Ascending aorta (tissue), 2 donors: Measurements from ENCODE around the gene HIP1. TPM values are rescaled to one million over a fixed set of nuclear protein-coding genes. Genes with fewer than 3 reads are reported as not detected.
A peak's percentile ranks its signal among the peaks of the same experiment; 100 is the strongest.

ENCODE experiments used
- DNase-seq, 2 donors: peaks; one replicate each; pipeline ENCODE4 v3.0.0-alpha.2; 2019; ENCODE audit warnings: low spot score in 2 of 2
- H3K27ac ChIP-seq, 2 donors: fragments of 200-600 bp; sonication (generic); one replicate each; pipeline ENCODE4 v1.5.1; 2016 to 2017; ENCODE audit warnings: mild to moderate bottlenecking in 1 of 2
- H3K27me3 ChIP-seq: fragments of 200-600 bp; sonication (generic); one replicate; pipeline ENCODE4 v1.5.1; 2017
- H3K36me3 ChIP-seq, 2 donors: fragments of 200-600 bp; sonication (generic); one replicate each; pipeline ENCODE4 v1.5.1; 2016
- H3K4me1 ChIP-seq, 2 donors: fragments of 200-600 bp; sonication (generic); one replicate each; pipeline ENCODE4 v1.5.1; 2016 to 2017; ENCODE audit warnings: mild to moderate bottlenecking in 1 of 2
- H3K4me3 ChIP-seq, 2 donors: fragments of 200-600 bp; sonication (generic); one replicate each; pipeline ENCODE4 v1.5.1; 2016 to 2017; ENCODE audit warnings: mild to moderate bottlenecking in 1 of 2
- H3K9me3 ChIP-seq, 2 donors: fragments of 200-600 bp; sonication (generic); one replicate each; pipeline ENCODE4 v1.5.1; 2016
- CTCF ChIP-seq, 3 experiments: fragments of 200-600 bp in 2 of 3; fragments of 450-650 bp in 1 of 3; sonication (generic) in 2 of 3; IDR thresholded peaks; one replicate each; pipeline ENCODE4 v1.5.1; 2016 to 2019; ENCODE audit warnings: antibody characterized with exemption in 3 of 3, mild to moderate bottlenecking in 1 of 3, moderate library complexity in 1 of 3
- intact Hi-C: fragments of 100-400 bp; cut with DNase I; formaldehyde crosslinking; loops from one replicate; pipeline ENCODE4 v1.15.1; 2023
- total RNA-seq: library from RNA; depleted of rRNA; stranded (reverse); fragments of >200 nt; gene quantifications from one replicate; pipeline ENCODE4 v1.1.0, GENCODE V29; 2016

Gene HIP1
- total RNA-seq, 1 donor from 2014 or later, result 47.5 TPM

DNA sequence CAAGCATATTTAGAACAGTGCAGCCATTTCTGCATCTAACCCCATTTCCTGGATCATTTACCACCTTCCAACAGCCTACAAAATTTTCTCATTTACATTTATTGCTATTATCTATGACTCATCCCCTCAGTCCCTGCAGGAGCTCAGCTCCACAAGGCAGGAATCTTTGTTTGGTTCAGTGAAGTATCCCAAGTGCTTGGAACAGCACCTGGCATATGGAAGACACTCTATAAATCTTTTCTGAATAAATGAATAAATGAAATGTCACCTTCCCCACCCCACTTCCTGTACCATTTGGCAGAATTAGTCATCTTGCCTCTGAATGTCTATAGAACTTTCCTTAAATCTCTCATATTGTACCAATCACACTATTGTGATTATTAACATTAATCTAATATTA lies 110.7 kb downstream of the HIP1 start:
- H3K4me3 ChIP-seq, result no peak overlapping the region
- H3K36me3 ChIP-seq, result no peaks in the 10 kb centered on the region
- intact Hi-C loops, result no loop called here
- no peaks in the 10 kb centered on the region for H3K27me3 ChIP-seq
- no peak overlapping the region for H3K27ac ChIP-seq
- peaks cover 3 to 5% of the 10 kb centered on the region in 2 donors for H3K9me3 ChIP-seq
- TF ChIP-seq CTCF (IDR thresholded peaks at IDR 0.05), result no peak
- DNase-seq, result no peak
- H3K4me1 ChIP-seq, result peaks cover 8 to 13% of the 10 kb centered on the region in 2 donors

- Histone ChIP-seq H3K36me3 (no peaks in the 10 kb centered on the region), H3K4me1 (peaks cover 8 to 13% of the 10 kb centered on the region in 2 donors), H3K9me3 (peaks cover 3 to 5% of the 10 kb centered on the region in 2 donors), H3K27ac (no peak overlapping the region), H3K27me3 (no peaks in the 10 kb centered on the region), H3K4me3 (no peak overlapping the region)
- DNase-seq, result no peak
- intact Hi-C loops, result no loop called here
- no peak for TF ChIP-seq CTCF (IDR thresholded peaks at IDR 0.05)
Observed at GRCh38 chr7:75626954-75627353, 111.8 kb downstream of the HIP1 start.

GRCh38 chr7:75625868-75626267 lies 112.9 kb downstream of the HIP1 start:
- H3K27ac ChIP-seq, result no peak overlapping the region
- intact Hi-C loops, result loop anchor here (2.0 kb wide), 1 partner anchor 13 kb away; no protein-coding TSS in a partner anchor
- H3K36me3 ChIP-seq, result peaks cover 0 to 4% of the 10 kb centered on the region in 2 donors
- H3K27me3 ChIP-seq, result no peaks in the 10 kb centered on the region
- H3K9me3 ChIP-seq, result peaks cover 3 to 5% of the 10 kb centered on the region in 2 donors
- no peak for TF ChIP-seq CTCF (IDR thresholded peaks at IDR 0.05)
- no peak for DNase-seq
- H3K4me1 ChIP-seq, result peaks cover 8 to 13% of the 10 kb centered on the region in 2 donors
- H3K4me3 ChIP-seq, result no peak overlapping the region

DNA sequence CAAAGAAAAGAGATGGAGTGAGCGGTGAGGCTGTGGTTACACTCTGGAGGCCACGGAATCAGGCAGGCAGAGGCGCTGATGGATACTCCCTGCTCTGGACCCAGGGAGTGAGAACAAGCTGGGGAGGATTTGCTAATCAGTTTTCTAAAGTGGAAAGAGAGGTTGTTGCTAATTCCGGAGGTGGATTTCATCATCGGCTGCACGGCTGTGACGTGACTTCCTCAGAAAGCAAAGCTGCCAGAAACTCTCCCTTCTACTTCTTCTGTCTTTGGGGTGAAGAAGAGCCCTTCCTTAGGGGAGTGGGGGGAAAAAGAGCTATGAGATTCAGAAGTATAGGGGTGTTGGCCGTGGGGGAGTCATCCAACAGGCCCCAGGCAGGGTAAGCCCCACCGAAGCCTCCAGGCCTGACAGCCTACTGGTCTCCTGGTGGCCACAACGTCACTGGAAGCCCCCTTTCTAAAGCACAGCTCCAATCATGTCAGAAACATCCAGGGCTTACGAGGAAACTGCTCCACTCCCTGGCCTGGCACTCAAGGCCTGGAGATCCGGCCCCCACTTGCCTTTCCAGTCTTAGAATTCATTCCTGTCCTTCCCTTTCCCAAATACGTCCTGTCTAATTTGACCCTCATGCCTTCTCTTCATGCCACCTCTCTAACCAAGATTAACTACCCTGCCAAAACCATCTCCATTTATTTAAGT lies 114.5 kb downstream of the HIP1 start:
- intact Hi-C loops, result loop anchor here (2.0 to 5.0 kb wide), 2 partner anchors 15 to 33 kb away; no protein-coding TSS in a partner anchor
- Histone ChIP-seq H3K27me3 (no peaks in the 10 kb centered on the region), H3K4me3 (no peak overlapping the region), H3K9me3 (peaks cover 3 to 5% of the 10 kb centered on the region in 2 donors), H3K4me1 (peaks cover 8 to 13% of the 10 kb centered on the region in 2 donors), H3K36me3 (peaks cover 0 to 5% of the 10 kb centered on the region in 2 donors), H3K27ac (peak overlapping the region; percentile 85 to 86)
- TF ChIP-seq CTCF (IDR thresholded peaks at IDR 0.05), result no peak
- DNase-seq, result peak; percentile 18 to 87

DNA sequence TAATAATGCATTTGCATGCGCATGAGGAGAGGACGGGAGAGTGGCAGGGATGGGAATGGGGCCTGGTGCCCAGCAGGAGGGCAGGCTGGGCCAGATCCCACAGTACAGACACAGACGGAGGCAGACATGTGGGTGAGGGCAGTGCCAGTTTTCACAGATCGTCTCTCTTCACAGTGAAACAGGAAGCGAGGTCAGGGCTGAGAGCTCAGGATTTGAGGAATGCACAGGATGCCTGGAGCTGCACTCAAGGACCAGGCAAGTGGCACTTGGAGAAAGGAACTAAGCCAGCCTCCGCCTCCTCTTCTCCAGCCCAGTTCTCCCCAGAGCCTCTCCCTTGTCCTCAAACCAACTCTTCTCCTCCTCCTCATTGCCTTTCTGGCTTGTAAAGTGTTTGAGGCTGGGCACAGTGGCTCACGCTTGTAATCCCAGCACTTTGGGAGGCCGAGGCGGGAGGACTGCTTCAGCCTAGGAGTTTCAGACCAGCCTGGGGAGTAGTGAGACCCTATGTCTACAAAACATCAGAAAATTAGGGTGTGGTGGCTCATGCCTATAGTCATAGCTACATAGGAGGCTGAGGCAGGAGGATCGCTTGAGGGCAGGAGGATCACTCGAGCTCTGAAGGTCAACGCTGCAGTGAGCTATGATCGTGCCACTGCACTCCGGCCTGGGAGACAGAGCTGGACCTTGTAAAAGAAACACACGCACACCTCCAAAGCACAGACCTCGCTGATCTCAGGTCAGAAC lies 115.2 kb downstream of the HIP1 start:
- Histone ChIP-seq H3K9me3 (peaks cover 3 to 5% of the 10 kb centered on the region in 2 donors), H3K4me1 (peaks cover 8 to 13% of the 10 kb centered on the region in 2 donors), H3K27ac (peak overlapping the region; percentile 85 to 86), H3K36me3 (peaks cover 0 to 5% of the 10 kb centered on the region in 2 donors), H3K27me3 (no peaks in the 10 kb centered on the region), H3K4me3 (no peak overlapping the region)
- DNase-seq, result no peak
- intact Hi-C loops, result loop anchor here (2.0 to 5.0 kb wide), 2 partner anchors 15 to 34 kb away; no protein-coding TSS in a partner anchor
- TF ChIP-seq CTCF (IDR thresholded peaks at IDR 0.05), result no peak
